Panc1 (cell line): ENCODE measurements around the gene UBE2Q2. TPM values are rescaled to one million over a fixed set of nuclear protein-coding genes. Genes with fewer than 3 reads are reported as not detected.

Experiments
- ATAC-seq: fragments of 200-7000 bp; cut with Tn5 transposase; 2 replicates; pipeline ENCODE4 v1.9.1; 2020; ENCODE audit warnings: mild to moderate bottlenecking, moderate library complexity
- BruUV-seq: library from RNA; stranded (reverse); fragments of 400-500 nt; replicated peaks from 2 replicates; lab custom pipeline; 2021; lab: Mats Ljungman, UMichigan
- CTCF ChIA-PET: fragments of 300-600 bp; sonication (Branson Sonifier 250); formaldehyde crosslinking; loops from one replicate; lab custom pipeline; 2022; ENCODE audit warnings: antibody characterized with exemption; lab: Charles Lee
- POLR2A ChIA-PET: fragments of 300-600 bp; sonication (Branson Sonifier 250); formaldehyde crosslinking; loops from one replicate; lab custom pipeline; 2022; ENCODE audit warnings: antibody characterized with exemption; lab: Charles Lee
- DNase-seq: peaks from one replicate; pipeline ENCODE4 v3.0.0-alpha.2; 2010; ENCODE audit warnings: low read depth, low spot score
- H3K27ac ChIP-seq: 2 replicates; pipeline ENCODE4 v1.5.1; 2011; ENCODE audit warnings: mild to moderate bottlenecking, low read length, inconsistent platforms
- H3K27me3 ChIP-seq: fragments of 200-500 bp; sonication (Bioruptor generic); 2 replicates; pipeline ENCODE4 v1.6.0; 2014; ENCODE audit warnings: low read length, inconsistent platforms; ENCODE audit not compliant: control insufficient read depth, insufficient read depth
- H3K36me3 ChIP-seq: fragments of 200-500 bp; sonication (Bioruptor generic); 2 replicates; pipeline ENCODE4 v1.5.1; 2014; ENCODE audit warnings: inconsistent platforms, mild to moderate bottlenecking, low read length, moderate library complexity; ENCODE audit not compliant: control insufficient read depth, insufficient read depth
- H3K4me1 ChIP-seq: 2 replicates; pipeline ENCODE4 v1.5.1; 2011; ENCODE audit warnings: inconsistent platforms, mild to moderate bottlenecking, low read length, moderate library complexity; ENCODE audit not compliant: control insufficient read depth, insufficient read depth
- H3K4me3 ChIP-seq, 2 experiments: 2 replicates each; pipeline ENCODE4 v1.5.1; 2011 to 2012; ENCODE audit warnings: low read depth in 2 of 2, low read length in 2 of 2, mild to moderate bottlenecking in 2 of 2, inconsistent platforms in 1 of 2, moderate library complexity in 1 of 2
- H3K9me3 ChIP-seq: fragments of 200-500 bp; sonication (Bioruptor generic); 2 replicates; pipeline ENCODE4 v1.5.1; 2014; ENCODE audit warnings: low read depth, mild to moderate bottlenecking, inconsistent platforms, low read length, moderate library complexity; ENCODE audit not compliant: control insufficient read depth, insufficient read depth
- POLR2AphosphoS5 ChIP-seq: IDR thresholded peaks from 2 replicates; pipeline ENCODE4 v1.6.1; 2012; ENCODE audit warnings: mild to moderate bottlenecking, low read depth, low read length, moderate library complexity
- SIN3A ChIP-seq: IDR thresholded peaks from 2 replicates; pipeline ENCODE4 v1.6.1; 2012; ENCODE audit warnings: low read depth, mild to moderate bottlenecking, low read length, moderate library complexity, borderline replicate concordance; ENCODE audit not compliant: insufficient read depth
- TCF7L2 ChIP-seq: IDR thresholded peaks from 2 replicates; pipeline ENCODE4 v1.6.1; 2011; ENCODE audit warnings: mild to moderate bottlenecking, low read depth, low read length, inconsistent platforms
- in situ Hi-C: cut with HindIII; loops from 2 replicates; pipeline ENCODE4 v1.10.0; 2016; ENCODE audit warnings: low sequenced_read_pairs, low pct_unique_long_range_greater_than_20kb
- intact Hi-C: fragments of 100-400 bp; cut with micrococcal nuclease; formaldehyde crosslinking; loops from one replicate; pipeline ENCODE4 v1.10.0; 2022; ENCODE audit not compliant: unreplicated experiment
- total RNA-seq: library from RNA; stranded (reverse); gene quantifications from one replicate; pipeline ENCODE4 v1.2.1, GENCODE V29; 2021; ENCODE audit not compliant: unreplicated experiment
- TF ChIP-seq, protein P1 (sequence below), 2 experiments: IDR thresholded peaks; 2 replicates each; pipeline ENCODE4 v1.6.1; 2011 to 2012; ENCODE audit warnings: low read depth in 2 of 2, control low read depth in 1 of 2, low read length in 1 of 2, mild to moderate bottlenecking in 1 of 2, moderate library complexity in 1 of 2; ENCODE audit not compliant: insufficient read depth in 1 of 2
- TF ChIP-seq, protein P2 (sequence below): fragments of 450-650 bp; IDR thresholded peaks from 2 replicates; pipeline ENCODE4 v1.5.1; 2017; ENCODE audit warnings: mild to moderate bottlenecking

UBE2Q2 gene
- total RNA-seq, 1 experiment from 2014 or later = 39.2 TPM

DNA sequence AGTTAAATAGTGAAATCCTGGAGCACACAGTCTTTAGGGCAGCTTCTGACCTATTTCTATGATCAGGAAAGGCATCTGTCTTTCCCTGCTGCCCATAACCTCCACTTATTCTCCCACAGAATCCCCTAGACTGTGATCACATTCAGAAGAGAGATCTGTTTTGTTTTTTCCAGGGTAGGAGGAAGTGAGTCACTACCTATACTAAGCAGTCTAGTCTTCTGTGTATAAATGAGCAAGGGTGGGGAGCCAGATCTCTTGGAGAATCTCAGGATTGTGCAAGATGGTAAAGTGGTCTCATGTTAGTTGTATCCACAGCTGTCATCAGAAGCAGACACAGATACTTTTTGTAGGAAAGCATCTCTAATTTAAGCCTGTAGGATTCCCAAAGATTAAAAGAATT is 48.6 kb downstream of the UBE2Q2 start:
- Histone ChIP-seq H3K9me3 (no peaks in the 10 kb centered on the region), H3K4me1 (no peaks in the 10 kb centered on the region), H3K27ac (no peak overlapping the region), H3K36me3 (no peaks in the 10 kb centered on the region; the same call in 1 of the 2 replicates), H3K27me3 (no peaks in the 10 kb centered on the region), H3K4me3 (no peak overlapping the region)
- in situ Hi-C loops = no loop called here
- DNase-seq (no peak), ATAC-seq (peak; percentile 73)
- TF ChIP-seq, protein P1, sequence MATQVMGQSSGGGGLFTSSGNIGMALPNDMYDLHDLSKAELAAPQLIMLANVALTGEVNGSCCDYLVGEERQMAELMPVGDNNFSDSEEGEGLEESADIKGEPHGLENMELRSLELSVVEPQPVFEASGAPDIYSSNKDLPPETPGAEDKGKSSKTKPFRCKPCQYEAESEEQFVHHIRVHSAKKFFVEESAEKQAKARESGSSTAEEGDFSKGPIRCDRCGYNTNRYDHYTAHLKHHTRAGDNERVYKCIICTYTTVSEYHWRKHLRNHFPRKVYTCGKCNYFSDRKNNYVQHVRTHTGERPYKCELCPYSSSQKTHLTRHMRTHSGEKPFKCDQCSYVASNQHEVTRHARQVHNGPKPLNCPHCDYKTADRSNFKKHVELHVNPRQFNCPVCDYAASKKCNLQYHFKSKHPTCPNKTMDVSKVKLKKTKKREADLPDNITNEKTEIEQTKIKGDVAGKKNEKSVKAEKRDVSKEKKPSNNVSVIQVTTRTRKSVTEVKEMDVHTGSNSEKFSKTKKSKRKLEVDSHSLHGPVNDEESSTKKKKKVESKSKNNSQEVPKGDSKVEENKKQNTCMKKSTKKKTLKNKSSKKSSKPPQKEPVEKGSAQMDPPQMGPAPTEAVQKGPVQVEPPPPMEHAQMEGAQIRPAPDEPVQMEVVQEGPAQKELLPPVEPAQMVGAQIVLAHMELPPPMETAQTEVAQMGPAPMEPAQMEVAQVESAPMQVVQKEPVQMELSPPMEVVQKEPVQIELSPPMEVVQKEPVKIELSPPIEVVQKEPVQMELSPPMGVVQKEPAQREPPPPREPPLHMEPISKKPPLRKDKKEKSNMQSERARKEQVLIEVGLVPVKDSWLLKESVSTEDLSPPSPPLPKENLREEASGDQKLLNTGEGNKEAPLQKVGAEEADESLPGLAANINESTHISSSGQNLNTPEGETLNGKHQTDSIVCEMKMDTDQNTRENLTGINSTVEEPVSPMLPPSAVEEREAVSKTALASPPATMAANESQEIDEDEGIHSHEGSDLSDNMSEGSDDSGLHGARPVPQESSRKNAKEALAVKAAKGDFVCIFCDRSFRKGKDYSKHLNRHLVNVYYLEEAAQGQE (IDR thresholded peaks at IDR 0.05; ENCODE audit: insufficient read depth in 1 of 2, low read depth in 2 of 2, low read length in 1 of 2) = no peak
- TF ChIP-seq POLR2AphosphoS5 (no peak), SIN3A (no peak), TCF7L2 (no peak)
- TF ChIP-seq, protein P2, sequence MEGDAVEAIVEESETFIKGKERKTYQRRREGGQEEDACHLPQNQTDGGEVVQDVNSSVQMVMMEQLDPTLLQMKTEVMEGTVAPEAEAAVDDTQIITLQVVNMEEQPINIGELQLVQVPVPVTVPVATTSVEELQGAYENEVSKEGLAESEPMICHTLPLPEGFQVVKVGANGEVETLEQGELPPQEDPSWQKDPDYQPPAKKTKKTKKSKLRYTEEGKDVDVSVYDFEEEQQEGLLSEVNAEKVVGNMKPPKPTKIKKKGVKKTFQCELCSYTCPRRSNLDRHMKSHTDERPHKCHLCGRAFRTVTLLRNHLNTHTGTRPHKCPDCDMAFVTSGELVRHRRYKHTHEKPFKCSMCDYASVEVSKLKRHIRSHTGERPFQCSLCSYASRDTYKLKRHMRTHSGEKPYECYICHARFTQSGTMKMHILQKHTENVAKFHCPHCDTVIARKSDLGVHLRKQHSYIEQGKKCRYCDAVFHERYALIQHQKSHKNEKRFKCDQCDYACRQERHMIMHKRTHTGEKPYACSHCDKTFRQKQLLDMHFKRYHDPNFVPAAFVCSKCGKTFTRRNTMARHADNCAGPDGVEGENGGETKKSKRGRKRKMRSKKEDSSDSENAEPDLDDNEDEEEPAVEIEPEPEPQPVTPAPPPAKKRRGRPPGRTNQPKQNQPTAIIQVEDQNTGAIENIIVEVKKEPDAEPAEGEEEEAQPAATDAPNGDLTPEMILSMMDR = no peak
- BruUV-seq = no TSS peak
- intact Hi-C loops = no loop called here
- POLR2A ChIA-PET = interaction anchor here (0.7 kb wide), 1 partner anchor 1350 kb away, joined by 5 read pairs; no protein-coding TSS in a partner anchor
- CTCF ChIA-PET = no interaction called here

DNA sequence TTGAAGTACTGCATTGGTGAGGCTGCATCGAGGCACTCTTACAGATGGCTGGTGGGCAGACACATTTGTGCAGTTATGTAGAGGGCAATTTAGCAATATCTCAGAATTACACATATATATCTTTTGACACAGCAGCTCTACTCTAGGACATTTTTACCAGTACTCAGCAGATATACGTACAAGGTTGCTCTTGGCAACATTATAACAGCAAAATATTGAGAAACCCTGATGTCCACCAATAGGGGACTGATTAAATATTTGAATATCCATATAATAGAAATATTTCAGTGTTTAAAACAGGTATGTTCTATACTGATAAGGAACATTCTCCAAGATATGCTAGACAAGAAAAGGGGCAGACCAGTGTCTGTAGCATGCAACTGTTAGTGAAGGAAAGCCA is 52.5 kb downstream of the UBE2Q2 start:
- no peaks in the 10 kb centered on the region for H3K4me1 ChIP-seq
- in situ Hi-C loops = no loop called here
- no peak for DNase-seq
- TF ChIP-seq POLR2AphosphoS5 = no peak
- TF ChIP-seq SIN3A = no peak
- TF ChIP-seq, protein P2 = no peak
- TF ChIP-seq, protein P1 (IDR thresholded peaks at IDR 0.05; ENCODE audit: insufficient read depth in 1 of 2, low read depth in 2 of 2, low read length in 1 of 2) = no peak
- TF ChIP-seq TCF7L2 = no peak
- H3K9me3 ChIP-seq = no peaks in the 10 kb centered on the region
- intact Hi-C loops = no loop called here
- H3K36me3 ChIP-seq = peaks cover 7% of the 10 kb centered on the region; the same call in 1 of the 2 replicates
- H3K27me3 ChIP-seq = no peaks in the 10 kb centered on the region
- no peak overlapping the region for H3K27ac ChIP-seq
- CTCF ChIA-PET = no interaction called here
- no TSS peak for BruUV-seq
- H3K4me3 ChIP-seq = no peak overlapping the region
- POLR2A ChIA-PET = no interaction called here
- no peak for ATAC-seq
